Tibial nerve (tissue), 4 donors: ENCODE results near the gene RPN2.

Experiments
- CTCF ChIP-seq, 5 experiments: fragments of 200-600 bp in 3 of 5; fragments of 450-650 bp in 2 of 5; sonication (generic) in 3 of 5; IDR thresholded peaks; one replicate each; pipeline ENCODE4 v1.5.1; 2016 to 2019; ENCODE audit warnings: antibody characterized with exemption in 5 of 5, mild to moderate bottlenecking in 3 of 5, moderate library complexity in 2 of 5
- EP300 ChIP-seq, 2 donors: sonication (generic); formaldehyde crosslinking; IDR thresholded peaks; one replicate each; pipeline ENCODE4 v1.6.1; 2017; ENCODE audit warnings: antibody characterized with exemption in 2 of 2, mild to moderate bottlenecking in 1 of 2

- TF ChIP-seq EP300 (IDR thresholded peaks at IDR 0.05) (no peak), CTCF (IDR thresholded peaks at IDR 0.05) (no peak)
Measured at GRCh38 chr20:37218441-37218840, 39.3 kb downstream of the RPN2 start.
